BLaER1 treated with 17β-estradiol and CSF1 and Interleukin-3, amounts not matched to agents 10 nM and 100 nM (cell line): Measurements from ENCODE around the gene TMEM182.

Experiments used
- H3K27ac ChIP-seq, 11 experiments: shearing (Covaris generic); formaldehyde crosslinking; 2 replicates each; pipeline ENCODE4 v1.8.1; 2022
- H3K27me3 ChIP-seq, 11 experiments: shearing (Covaris generic); formaldehyde crosslinking; 2 replicates each; pipeline ENCODE4 v1.8.1; 2022
- H3K36me3 ChIP-seq, 11 experiments: shearing (Covaris generic); formaldehyde crosslinking; 2 replicates each; pipeline ENCODE4 v1.8.1; 2022
- H3K4me1 ChIP-seq, 10 experiments: shearing (Covaris generic); formaldehyde crosslinking; 2 replicates each; pipeline ENCODE4 v1.8.1; 2022
- H3K4me2 ChIP-seq, 11 experiments: shearing (Covaris generic); formaldehyde crosslinking; 2 replicates each; pipeline ENCODE4 v1.8.1; 2022
- H3K4me3 ChIP-seq, 10 experiments: shearing (Covaris generic); formaldehyde crosslinking; 2 replicates each; pipeline ENCODE4 v1.8.1; 2022
- H3K9ac ChIP-seq, 11 experiments: shearing (Covaris generic); formaldehyde crosslinking; 2 replicates each; pipeline ENCODE4 v1.8.1; 2022
- H3K9me3 ChIP-seq, 11 experiments: shearing (Covaris generic); formaldehyde crosslinking; replicated peaks in 1 of 11; 2 replicates each; pipeline ENCODE4 v1.8.1; 2022
- H4K20me1 ChIP-seq, 11 experiments: shearing (Covaris generic); formaldehyde crosslinking; 2 replicates each; pipeline ENCODE4 v1.8.1; 2022
- Cebpa-rat ChIP-seq, 11 experiments: shearing (Covaris generic); IDR thresholded peaks; 2 replicates each; pipeline ENCODE4 v1.8.1; 2022

Gene TMEM182

GRCh38 chr2:102755284-102755683, 6.5 kb upstream of the TMEM182 start:
- Histone ChIP-seq H3K9ac (no peak overlapping the region), H3K4me2 (no peak overlapping the region), H3K36me3 (no peaks in the 10 kb centered on the region), H3K4me1 (peaks cover 6 to 16% (median 12%) of the 10 kb centered on the region in 10 experiments; a peak in 16 of 20 replicates), H4K20me1 (no peaks in the 10 kb centered on the region), H3K4me3 (no peak overlapping the region), H3K9me3 (peaks cover 0 to 9% (median 0%) of the 10 kb centered on the region in 11 experiments; a peak in 4 of 22 replicates), H3K27me3 (no peaks in the 10 kb centered on the region), H3K27ac (no peak overlapping the region)
- no peak for TF ChIP-seq Cebpa-rat (IDR thresholded peaks at IDR 0.05)

GRCh38 chr2:102758439-102758838, 3.4 kb upstream of the TMEM182 start:
- Histone ChIP-seq H3K4me2 (no peak overlapping the region), H3K27me3 (no peaks in the 10 kb centered on the region), H3K9ac (no peak overlapping the region), H3K4me3 (no peak overlapping the region), H4K20me1 (no peaks in the 10 kb centered on the region), H3K36me3 (no peaks in the 10 kb centered on the region), H3K4me1 (peaks cover 14 to 25% (median 17%) of the 10 kb centered on the region in 10 experiments), H3K9me3 (peaks cover 0 to 9% (median 0%) of the 10 kb centered on the region in 11 experiments; a peak in 5 of 22 replicates), H3K27ac (no peak overlapping the region)
- no peak for TF ChIP-seq Cebpa-rat (IDR thresholded peaks at IDR 0.05)

GRCh38 chr2:102764083-102764482, 2.3 kb downstream of the TMEM182 start:
- H3K4me1 ChIP-seq = peaks cover 7 to 17% (median 16%) of the 10 kb centered on the region in 10 experiments
- H3K9ac ChIP-seq = no peak overlapping the region
- H3K36me3 ChIP-seq = peaks cover 0 to 24% (median 4%) of the 10 kb centered on the region in 11 experiments; a peak in 12 of 22 replicates
- no peak for TF ChIP-seq Cebpa-rat (IDR thresholded peaks at IDR 0.05)
- H3K27ac ChIP-seq = no peak overlapping the region
- no peaks in the 10 kb centered on the region for H3K27me3 ChIP-seq
- peaks cover 0 to 3% (median 0%) of the 10 kb centered on the region in 11 experiments; a peak in 1 of 22 replicates for H3K9me3 ChIP-seq
- H4K20me1 ChIP-seq = no peaks in the 10 kb centered on the region
- no peak overlapping the region for H3K4me3 ChIP-seq
- H3K4me2 ChIP-seq = no peak overlapping the region

- Histone ChIP-seq H3K27ac (no peak overlapping the region), H3K4me2 (no peak overlapping the region), H3K9me3 (peaks cover 0 to 3% (median 0%) of the 10 kb centered on the region in 11 experiments; a peak in 1 of 22 replicates), H3K27me3 (no peaks in the 10 kb centered on the region), H3K9ac (no peak overlapping the region), H4K20me1 (no peaks in the 10 kb centered on the region), H3K4me3 (no peak overlapping the region), H3K4me1 (peaks cover 7 to 17% (median 16%) of the 10 kb centered on the region in 10 experiments), H3K36me3 (peaks cover 0 to 24% (median 4%) of the 10 kb centered on the region in 11 experiments; a peak in 12 of 22 replicates)
- TF ChIP-seq Cebpa-rat (IDR thresholded peaks at IDR 0.05) = no peak
These were observed 3.2 kb downstream of the TMEM182 start for GRCh38 chr2:102765061-102765460.

GRCh38 chr2:102768253-102768652, 6.4 kb downstream of the TMEM182 start:
- Histone ChIP-seq H3K4me1 (no peaks in the 10 kb centered on the region), H3K27ac (no peak overlapping the region), H3K4me3 (no peak overlapping the region), H3K4me2 (no peak overlapping the region), H3K36me3 (peaks cover 0 to 27% (median 5%) of the 10 kb centered on the region in 11 experiments; a peak in 13 of 22 replicates), H3K9me3 (no peaks in the 10 kb centered on the region), H4K20me1 (no peaks in the 10 kb centered on the region), H3K9ac (no peak overlapping the region), H3K27me3 (no peaks in the 10 kb centered on the region)
- TF ChIP-seq Cebpa-rat (IDR thresholded peaks at IDR 0.05) = no peak

- Histone ChIP-seq H3K9ac (no peak overlapping the region), H3K4me3 (no peak overlapping the region), H3K9me3 (no peaks in the 10 kb centered on the region), H3K4me1 (no peaks in the 10 kb centered on the region), H4K20me1 (no peaks in the 10 kb centered on the region), H3K27me3 (no peaks in the 10 kb centered on the region), H3K36me3 (peaks cover 0 to 27% (median 4%) of the 10 kb centered on the region in 11 experiments; a peak in 13 of 22 replicates), H3K4me2 (no peak overlapping the region), H3K27ac (no peak overlapping the region)
- no peak for TF ChIP-seq Cebpa-rat (IDR thresholded peaks at IDR 0.05)
These were observed 7.1 kb downstream of the TMEM182 start for GRCh38 chr2:102768892-102769291.

GRCh38 chr2:102770506-102770905, 8.7 kb downstream of the TMEM182 start:
- no peak for TF ChIP-seq Cebpa-rat (IDR thresholded peaks at IDR 0.05)
- Histone ChIP-seq H4K20me1 (no peaks in the 10 kb centered on the region), H3K4me3 (no peak overlapping the region), H3K9me3 (no peaks in the 10 kb centered on the region), H3K4me2 (no peak overlapping the region), H3K27ac (no peak overlapping the region), H3K4me1 (no peaks in the 10 kb centered on the region), H3K9ac (no peak overlapping the region), H3K36me3 (peaks cover 0 to 22% (median 3%) of the 10 kb centered on the region in 11 experiments; a peak in 8 of 22 replicates), H3K27me3 (no peaks in the 10 kb centered on the region)

- no peak overlapping the region for H3K4me2 ChIP-seq
- no peaks in the 10 kb centered on the region for H4K20me1 ChIP-seq
- no peak overlapping the region for H3K4me3 ChIP-seq
- H3K9me3 ChIP-seq = no peaks in the 10 kb centered on the region
- TF ChIP-seq Cebpa-rat (IDR thresholded peaks at IDR 0.05) = no peak
- no peak overlapping the region for H3K9ac ChIP-seq
- H3K27me3 ChIP-seq = no peaks in the 10 kb centered on the region
- no peaks in the 10 kb centered on the region for H3K4me1 ChIP-seq
- H3K36me3 ChIP-seq = peaks cover 0 to 20% (median 0%) of the 10 kb centered on the region in 11 experiments; a peak in 5 of 22 replicates
- no peak overlapping the region for H3K27ac ChIP-seq
These were observed 9.3 kb downstream of the TMEM182 start for GRCh38 chr2:102771114-102771513.

GRCh38 chr2:102772659-102773058, 10.8 kb downstream of the TMEM182 start:
- H3K27me3 ChIP-seq = no peaks in the 10 kb centered on the region
- no peak overlapping the region for H3K4me2 ChIP-seq
- no peak overlapping the region for H3K27ac ChIP-seq
- H4K20me1 ChIP-seq = no peaks in the 10 kb centered on the region
- no peaks in the 10 kb centered on the region for H3K9me3 ChIP-seq
- no peak overlapping the region for H3K4me3 ChIP-seq
- no peak overlapping the region for H3K9ac ChIP-seq
- H3K36me3 ChIP-seq = peaks cover 0 to 20% (median 0%) of the 10 kb centered on the region in 11 experiments; a peak in 5 of 22 replicates
- no peak for TF ChIP-seq Cebpa-rat (IDR thresholded peaks at IDR 0.05)
- no peaks in the 10 kb centered on the region for H3K4me1 ChIP-seq

GRCh38 chr2:102773149-102773705, 11.4 kb downstream of the TMEM182 start:
- Histone ChIP-seq H3K27me3 (no peaks in the 10 kb centered on the region), H3K4me1 (no peaks in the 10 kb centered on the region), H3K4me3 (no peak overlapping the region), H3K9ac (no peak overlapping the region), H4K20me1 (no peaks in the 10 kb centered on the region), H3K27ac (no peak overlapping the region), H3K9me3 (no peaks in the 10 kb centered on the region), H3K36me3 (peaks cover 0 to 20% (median 0%) of the 10 kb centered on the region in 11 experiments; a peak in 5 of 22 replicates), H3K4me2 (no peak overlapping the region)
- no peak for TF ChIP-seq Cebpa-rat (IDR thresholded peaks at IDR 0.05)
